Stimulated activated CD4-positive, alpha-beta T cell treated with anti-CD3 and anti-CD28 coated beads, Interleukin-2, amount 100 ng/mL, for 24 hours (primary cell): ENCODE measurements around the gene FAM241B.

ENCODE experiments used
- DNase-seq, 2 donors: peaks; one replicate each; pipeline ENCODE4 v3.0.0-alpha.2; 2020

The FAM241B gene

DNA sequence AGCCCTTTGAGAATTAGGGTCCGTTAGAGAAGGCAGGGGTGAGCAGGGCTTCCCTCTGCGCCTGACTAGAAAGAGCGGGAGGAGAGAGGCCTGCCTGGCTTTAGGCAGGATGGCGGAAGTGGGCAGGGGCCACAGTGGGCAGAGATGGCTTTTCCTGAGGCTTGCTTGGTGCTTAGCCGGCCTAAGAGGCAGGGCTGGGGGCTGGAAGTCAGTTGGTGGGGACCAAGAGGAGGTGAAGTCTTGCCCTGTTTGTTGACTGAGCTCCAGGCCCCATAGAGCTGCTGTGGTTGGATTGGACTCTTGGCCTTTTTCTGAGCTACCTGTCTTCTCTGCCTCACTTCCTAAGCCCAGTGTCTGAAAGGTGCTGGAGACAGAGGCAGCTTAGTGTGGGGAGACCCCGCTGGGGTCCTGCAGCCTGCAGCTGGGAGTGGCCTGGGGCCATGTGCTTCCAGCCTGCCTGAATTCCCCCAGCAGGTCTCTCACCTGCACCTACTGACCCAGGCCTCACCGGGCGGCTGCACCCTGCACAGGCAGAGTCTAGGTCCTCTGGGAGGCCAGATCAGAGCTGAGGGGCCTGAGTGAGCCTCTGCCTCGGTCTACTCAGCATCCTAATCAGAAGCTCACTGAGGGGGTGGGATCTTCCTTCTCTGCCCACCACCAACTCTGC, 4.8 kb downstream of the FAM241B start:
- no peak for DNase-seq

DNA sequence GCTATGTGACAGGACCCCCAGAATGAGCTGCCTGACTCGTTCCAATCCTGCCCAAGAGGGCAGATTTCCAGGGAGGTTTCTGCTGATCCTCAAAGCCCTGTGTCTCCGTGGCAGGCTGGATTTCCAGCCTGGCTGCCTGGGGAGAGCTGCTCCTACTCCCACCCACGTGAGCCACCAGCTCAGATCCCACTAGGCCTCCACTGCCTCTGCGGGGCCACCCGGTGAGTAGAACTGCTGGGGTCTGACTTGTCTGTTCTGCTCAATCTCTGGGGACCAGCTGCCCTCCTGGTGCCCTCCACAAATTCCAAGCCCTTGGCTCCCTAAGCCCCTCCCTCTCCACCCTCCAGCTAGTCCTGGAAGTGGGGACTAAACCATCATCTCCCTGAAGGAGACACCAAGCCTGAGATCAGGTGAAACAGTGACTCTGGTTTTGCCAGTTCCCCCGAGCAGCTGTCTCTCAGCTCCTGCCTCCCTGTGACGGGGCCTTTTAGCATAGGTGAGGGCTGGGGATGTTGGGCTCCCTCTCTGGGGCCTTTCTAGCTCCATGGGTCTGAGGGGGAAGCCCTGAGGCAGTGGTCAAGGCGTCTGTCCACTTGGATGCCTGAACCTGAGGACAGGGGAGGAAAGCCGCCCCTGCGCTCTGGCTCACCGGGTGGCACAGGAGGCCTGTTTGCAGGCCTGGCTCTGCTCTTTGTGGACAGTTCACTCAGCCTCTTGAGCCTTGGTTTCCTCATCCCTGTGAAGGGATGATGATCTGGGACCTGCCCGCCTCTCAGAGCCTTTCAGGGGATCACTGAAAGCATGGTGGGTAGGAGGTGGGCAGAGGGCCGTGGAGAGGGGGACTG, 5.6 kb downstream of the FAM241B start:
- DNase-seq = no peak

DNA sequence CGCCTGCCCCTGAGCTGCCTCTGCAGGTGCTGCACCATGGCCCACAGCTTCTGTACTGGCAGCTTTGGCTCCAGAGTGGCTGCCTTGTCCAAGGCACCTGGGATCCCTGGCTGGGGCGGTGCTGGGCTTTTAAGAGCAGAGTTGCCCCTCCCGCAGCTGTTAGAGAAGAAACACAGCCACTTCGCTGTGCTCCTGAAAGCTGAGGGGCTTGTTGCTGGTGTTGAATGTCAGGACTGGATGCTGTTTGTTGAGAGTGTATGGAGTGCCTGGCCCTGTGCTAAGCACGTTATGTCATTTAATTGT, 6.2 kb downstream of the FAM241B start:
- no peak for DNase-seq

DNA sequence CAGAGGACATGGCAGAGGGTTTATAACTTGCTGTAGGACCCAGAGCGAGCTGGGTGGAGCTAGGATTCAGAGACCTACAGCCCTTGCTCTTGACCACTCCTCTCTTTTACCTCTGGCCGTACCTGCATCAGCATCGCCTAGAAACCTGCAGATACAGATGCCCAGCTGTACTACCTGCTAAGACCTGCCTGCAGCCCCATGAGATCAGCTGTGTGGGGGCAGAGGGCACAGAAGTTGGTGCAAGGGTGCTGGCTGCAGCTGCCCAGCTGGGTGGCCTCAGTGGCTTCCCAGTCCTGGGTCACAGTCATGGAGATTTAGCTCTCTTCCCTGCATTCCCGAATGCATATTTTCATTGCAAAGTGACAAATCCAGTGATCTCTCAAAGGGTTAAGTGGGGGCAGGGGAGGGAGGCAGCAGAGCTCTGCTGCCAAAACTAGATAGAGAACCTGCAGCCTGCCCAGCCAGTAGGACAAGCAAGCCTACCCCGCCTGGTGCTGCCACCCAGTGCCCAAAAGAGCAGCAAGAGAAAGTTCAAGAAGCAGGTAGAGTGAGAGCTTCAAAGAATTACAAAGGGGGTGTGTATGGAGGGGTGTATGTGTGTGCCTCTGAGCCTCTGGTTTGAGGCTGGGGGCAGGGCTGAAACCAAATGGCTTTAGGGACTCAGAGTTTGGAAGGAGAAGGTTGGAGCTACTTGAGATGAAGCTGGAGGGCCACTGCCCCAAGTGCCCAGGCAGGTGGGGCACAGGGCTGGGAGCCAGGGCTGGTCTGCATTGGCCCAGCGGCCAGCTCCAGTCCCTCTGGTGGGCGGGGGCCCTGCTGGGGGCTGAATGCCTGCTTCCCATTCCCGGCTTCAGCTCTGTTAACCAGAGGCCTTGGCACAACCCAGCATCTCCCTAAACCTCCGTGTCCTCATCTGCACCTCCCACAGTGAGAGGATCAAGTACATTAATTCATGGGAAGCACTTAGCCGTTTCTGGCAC, 6.9 kb downstream of the FAM241B start:
- no peak for DNase-seq

DNA sequence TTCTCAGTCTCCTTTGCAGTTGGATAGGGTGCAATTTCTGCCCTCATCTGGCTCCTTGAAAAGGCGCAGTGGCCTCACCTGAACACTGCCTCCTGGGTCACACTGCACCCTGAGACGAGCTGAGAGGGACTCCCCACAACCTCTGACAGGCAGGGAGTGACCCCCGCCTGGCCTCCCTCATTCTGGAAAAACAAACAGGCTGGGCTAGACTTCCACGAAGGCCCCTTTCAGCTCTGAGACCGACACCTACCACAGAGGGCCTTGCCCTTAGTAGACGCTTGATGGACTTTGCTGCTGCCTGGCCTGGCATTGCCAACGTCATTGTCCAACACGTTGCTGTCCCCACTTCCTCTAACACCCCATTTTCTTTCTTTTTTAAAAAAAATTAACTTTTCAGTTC, 8.6 kb downstream of the FAM241B start:
- no peak for DNase-seq

DNA sequence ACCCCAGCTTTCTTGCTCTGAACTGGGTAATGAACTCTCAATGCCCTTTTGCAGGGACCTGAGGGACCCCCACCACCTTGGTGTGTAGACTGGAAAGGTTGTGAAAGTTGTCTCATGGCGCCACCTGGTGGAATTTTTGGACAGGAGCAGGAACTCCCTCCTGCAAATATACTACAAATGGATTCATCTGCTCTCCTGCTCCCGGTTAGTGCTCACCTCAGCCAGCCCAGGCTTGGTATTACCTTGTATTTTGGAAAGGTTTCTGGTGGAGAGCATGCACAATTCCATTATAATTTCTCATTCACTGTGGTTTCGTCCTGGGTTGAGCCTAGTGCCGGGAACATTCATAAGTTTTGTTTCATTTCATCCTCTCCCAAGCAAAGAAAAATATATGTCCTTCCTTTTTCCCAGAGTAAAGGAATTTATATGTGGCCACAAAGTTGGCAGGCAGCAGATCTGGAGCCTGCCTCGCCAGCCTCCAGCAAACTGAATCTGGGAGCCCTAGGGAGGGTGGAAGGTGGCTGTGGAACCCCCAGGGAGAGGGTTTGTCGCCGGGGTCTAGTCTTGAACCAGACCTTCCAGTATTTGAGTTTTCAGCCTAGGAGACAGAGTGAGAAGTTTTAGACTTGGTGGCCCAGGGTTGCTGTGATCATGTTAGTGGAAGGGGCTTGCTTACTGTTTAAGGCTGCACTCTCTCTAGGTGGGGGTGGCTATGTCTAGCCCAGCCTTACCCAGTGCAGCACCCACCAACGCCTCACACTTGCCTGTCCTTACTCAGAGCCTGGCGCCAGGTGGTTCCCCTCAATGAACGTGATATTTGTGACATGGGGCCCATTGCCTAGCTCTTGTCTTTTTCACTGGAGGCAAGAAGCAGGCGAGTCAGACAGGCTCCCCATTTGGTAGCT, 9.5 kb downstream of the FAM241B start:
- peak; percentile 69 to 77 for DNase-seq

DNA sequence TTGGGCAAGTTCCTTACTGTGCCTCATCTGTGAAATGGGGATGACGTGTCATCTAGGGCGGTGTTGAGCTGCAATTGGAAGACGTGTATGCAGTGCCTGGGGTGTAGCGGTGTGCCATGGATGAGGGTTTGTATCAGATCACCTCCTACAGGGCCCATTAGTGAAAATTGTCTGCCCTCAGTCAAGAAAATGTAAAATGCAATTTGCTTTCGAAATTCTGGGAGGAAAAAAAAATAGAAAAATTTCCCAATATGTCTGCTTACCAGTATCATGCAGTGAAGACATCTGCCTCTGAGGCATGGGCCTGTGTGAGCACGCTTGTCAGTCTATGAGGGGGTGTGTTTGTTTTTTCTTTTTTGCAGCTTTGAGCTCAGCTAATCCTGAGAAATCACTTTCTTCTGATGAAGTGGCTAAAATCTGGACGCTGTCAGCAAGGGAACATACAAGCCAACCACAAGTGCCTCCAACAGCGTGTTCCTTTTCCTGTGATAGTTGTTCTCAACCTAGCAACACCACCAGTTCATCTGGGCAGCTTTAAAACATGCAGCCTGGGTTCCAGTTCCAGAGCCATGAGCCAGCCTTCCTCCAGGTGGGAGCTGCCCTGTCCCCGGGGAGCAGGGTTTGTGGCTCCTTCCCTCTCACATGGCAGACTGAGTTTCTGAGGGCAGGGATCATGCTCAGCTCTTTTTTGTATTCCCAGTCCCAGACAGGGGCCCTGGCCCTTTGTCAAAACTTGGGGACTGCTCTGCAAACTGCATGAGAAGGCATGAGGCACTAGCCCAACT, 10.3 kb downstream of the FAM241B start:
- DNase-seq = no peak

DNA sequence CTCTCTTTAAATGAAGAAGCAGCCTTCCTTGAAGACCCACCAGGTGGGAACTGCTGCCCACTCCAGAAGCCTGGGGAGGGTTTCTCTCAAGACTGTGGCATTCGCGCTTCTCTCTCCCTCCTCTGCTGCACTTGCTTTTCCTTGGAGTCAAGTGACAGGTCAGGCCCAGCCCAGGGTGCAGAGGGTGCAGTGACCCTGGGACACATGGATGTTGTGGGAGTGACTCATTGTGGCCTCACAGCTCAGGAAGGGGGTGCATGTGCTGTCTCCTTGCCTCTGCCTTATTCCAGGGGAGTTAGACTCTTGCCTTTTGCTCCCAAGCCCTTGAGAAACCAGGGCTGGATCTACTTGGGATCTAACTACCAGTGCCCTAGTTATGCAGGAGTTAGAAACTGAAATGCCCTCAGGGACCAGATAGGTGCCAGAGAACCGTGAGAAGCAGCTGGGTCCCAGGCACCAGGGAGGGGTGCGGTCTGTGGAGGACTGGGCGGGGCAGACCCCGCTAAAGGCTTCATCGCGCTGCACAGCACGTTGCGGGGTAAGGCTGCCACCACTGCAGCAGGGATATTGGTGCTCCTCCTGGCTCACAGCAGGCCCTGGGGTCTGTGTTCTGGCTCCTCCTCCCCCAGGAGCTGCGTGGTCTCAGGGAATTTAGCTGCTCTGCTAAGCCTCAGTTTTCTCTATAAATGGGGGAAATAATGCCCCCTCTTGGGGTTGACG, 11.4 kb downstream of the FAM241B start:
- no peak for DNase-seq

DNA sequence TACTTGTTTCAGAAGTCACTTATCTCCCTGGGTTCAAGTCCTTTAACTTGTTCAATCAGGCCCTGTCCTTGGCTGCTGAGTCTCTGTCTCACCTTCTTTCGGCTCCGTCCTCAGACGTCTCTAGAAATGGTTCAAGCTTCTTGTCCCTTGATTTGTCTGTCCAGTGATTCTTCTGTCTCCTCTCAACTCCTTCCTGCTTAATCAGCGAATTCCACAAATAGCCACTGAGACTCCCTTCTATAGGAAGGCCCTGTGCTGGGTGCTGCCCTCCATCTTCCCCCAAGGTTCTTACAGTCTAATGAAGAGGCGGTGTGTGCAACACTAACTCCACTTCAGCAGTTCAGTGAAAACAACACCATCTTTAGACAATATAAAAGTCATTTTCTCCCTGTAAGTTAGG, 12.7 kb downstream of the FAM241B start:
- no peak for DNase-seq

DNA sequence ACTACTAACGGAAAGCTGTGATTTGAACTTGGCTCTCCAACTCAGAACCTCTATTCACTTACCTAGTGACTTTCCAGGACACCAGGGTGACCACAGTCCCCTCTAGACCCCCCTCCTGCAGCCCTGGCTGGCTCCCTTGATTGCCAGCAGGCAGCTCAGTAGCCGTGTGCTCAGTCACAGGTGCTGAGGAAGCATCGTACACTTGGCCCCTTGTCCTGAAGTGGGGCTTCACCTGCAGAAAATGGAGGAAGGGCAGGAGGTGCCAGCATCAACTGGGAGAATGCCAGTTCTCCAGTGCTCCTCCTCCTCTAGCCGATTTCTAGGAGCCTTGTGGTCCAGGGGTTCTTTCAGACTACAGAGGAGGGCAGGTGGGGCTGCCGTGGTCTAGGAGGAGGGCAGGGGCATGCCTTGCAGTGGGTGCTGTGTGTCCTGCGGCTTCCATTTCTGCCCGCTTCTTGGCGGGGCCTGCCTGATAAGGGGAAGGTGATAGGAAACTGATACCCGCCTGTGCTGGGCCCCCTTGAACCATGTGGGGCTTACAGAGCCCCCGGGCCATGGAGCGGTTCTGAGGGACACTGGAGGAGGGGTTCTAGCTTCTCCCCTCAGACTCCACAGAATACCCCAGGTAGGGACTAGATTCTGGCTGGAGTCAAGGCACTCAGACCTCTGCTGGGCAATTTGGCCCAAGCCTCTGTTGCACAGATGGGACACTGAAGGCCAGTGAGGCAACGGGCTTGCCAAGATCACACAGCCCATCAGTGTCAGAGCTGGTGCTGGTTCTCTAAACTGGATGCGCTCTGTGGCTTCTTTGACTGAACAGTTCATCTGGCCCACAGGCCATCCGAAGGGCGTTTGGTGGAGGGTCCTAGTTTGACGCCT, 14.0 kb downstream of the FAM241B start:
- DNase-seq = no peak

DNA sequence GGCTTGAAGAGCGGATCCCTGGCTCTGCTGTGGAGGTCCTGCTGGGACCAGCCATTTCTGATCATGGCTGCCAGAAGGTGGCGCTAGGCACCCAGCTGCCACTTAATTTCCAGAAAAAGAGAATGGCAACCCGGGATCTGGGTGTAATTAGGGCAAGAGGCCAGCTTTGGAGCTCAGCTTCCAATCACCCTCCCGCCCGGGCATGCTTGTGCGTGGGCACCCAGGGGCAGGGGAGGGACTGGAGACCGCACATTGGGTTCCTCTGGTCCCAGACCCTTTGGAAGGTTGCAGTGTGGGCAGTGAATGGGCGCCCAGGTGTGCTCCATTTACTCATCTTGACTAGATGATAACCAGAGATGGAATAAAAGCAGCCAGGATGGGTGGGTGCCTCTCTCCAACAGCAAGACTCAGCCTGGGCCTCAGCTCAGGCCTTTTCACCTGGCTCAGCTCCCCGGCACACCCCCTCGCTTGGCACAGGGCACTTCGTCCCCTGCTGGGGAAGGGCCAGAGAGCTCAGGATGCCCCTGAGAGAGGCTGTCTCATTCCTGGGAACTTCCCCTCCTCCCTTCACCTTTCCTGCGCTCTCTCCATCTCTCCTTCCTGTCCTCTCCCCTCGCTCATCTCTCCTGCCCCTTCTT, 14.7 kb downstream of the FAM241B start:
- DNase-seq = peak; percentile 44 to 64

DNA sequence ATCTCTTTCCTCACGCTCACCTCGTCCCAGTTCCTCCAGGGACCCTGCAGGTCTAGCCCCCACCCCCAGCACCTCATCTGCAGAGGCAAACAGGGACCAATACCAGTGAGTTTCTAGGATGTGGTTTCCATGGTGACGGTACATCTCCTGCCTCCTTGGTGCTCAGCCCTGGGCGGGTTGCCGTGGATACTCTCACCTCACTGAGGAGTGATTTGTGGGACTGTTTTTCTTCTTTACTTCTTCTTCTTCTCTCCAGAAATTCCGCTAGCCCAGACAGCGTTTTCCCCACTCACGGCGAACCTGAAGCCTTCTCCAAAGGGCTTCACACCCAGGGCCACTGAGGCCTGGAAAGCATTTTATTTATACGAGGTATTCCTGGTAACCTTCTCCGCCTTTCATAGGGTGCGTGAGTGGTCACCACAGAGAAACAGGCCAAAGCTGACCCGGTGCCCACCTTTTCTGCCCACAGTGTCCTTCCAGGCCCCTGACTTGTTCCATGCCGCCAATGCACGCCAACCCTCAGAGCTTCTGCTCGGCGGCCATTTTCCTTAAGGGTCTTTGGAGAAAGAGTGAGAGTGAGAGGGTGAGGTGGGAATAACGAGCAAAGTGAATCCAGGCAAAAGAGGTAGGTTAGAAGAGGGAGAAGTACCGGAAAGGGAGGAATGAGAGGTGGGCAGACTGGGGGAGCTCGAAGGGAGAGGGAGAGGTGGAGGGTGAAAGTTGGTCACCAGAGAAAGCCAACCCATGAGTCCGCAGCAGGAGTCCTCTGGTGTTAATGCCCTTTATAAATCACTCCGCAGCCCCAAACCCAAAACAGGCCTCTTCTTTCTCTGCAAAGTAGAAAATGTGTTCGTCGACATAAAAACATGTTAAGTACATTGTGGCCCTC, 15.5 kb downstream of the FAM241B start:
- no peak for DNase-seq

DNA sequence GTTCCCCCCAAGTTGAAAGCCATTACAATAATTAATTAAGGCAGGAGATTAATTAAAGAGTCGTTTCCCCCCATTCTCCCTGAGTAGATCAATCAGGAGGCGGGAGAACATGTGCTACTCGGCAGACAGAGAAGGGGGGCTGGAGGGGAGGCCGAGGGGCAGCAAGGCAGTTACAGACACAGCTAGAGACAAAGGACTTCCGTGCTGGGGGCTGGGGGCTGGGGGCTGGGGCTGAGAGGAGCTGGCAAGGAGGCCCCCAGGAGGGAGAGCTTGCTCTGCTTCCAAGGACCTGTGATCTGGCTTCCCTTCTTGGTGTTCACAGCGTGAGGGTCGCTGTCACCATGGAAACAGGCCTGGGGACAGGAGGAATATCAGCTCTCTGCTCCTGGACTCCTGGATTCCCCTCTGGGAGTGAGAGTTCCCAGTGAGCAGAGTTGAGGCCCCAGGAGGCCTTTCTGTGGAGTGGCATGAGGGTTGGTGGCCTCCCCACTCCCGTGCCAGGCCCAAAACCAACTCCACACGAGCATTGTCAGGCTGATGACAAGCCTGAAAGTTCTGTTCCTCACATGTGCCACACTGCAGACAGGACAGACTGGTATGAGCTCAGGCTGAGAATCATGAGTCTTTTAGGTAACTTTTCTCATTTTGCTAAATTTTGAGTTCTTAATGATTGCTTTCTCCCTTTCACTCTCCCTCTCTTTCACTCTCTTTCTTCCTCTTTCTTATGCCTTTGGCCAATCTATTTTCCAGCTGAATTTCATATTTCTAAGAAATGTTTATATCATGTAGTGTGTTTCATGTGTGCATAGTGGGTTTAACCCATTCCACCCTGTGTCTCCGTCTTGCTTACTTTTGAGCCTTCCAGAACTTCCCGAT, 16.4 kb downstream of the FAM241B start:
- no peak for DNase-seq

DNA sequence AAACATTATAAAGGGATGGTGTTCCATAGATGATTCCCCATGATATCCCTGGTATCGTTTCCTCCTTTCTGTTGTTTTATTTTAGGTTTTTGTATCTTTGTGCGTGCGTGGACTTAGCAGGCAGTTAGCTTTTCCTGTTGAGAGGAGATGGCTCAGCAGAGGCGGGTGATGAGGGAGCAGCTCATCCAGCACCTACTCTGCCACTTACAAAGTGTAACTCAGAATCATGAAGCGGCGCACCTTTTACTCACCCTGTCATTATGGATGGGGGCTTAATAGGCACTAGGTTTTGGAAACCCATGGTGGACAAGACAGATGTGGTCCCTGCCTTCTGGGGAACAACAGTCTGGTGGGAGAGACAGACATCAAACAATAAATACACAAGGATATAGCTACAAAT, 17.1 kb downstream of the FAM241B start:
- no peak for DNase-seq

DNA sequence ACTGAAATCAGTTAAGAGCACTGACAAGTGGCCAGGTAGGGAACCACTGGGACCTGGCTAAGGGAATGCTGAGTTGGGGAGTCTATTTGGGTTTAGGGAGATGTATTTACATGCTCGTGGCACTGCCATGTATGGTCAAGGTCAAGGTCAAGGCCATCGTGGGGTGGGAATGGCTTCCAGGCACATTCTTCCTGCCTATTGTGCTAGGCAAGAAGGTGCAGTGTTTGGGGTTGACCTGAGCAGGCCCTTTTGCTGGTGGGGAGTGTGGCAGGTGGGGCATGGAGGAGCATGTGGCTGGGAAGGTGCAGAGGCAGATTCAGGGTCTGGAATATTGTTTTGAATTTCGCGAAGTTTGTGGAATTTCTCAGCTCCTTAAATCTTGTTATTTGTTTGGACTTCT, 17.8 kb downstream of the FAM241B start:
- DNase-seq = no peak

DNA sequence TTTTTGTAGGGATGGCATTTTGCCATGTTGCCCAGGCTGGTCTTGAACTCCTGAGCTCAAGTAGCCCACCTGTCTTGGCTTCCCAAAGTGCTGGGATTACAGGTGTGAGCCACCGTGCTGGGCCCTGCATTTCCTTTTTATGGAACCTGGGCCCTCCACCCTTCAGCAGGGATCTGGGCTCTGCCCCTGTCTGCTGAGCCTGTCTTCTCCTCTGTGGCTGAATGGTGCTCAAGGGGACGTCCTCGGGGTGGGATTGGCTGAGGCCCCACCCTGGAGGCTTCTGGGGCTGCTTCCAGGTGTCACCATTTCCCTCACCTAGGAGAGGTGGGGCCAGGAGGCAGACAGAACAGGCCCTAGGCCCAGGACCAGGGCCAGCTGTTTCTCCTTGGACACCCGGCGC, 18.4 kb downstream of the FAM241B start:
- DNase-seq = no peak
